ENCODE data around the gene IGFLR1. TPM values are rescaled to one million over a fixed set of nuclear protein-coding genes. Genes with fewer than 3 reads are reported as not detected.

Gene IGFLR1
- polyA plus RNA-seq, 3 donors = 80.5 to 144 (median 119) TPM

DNA sequence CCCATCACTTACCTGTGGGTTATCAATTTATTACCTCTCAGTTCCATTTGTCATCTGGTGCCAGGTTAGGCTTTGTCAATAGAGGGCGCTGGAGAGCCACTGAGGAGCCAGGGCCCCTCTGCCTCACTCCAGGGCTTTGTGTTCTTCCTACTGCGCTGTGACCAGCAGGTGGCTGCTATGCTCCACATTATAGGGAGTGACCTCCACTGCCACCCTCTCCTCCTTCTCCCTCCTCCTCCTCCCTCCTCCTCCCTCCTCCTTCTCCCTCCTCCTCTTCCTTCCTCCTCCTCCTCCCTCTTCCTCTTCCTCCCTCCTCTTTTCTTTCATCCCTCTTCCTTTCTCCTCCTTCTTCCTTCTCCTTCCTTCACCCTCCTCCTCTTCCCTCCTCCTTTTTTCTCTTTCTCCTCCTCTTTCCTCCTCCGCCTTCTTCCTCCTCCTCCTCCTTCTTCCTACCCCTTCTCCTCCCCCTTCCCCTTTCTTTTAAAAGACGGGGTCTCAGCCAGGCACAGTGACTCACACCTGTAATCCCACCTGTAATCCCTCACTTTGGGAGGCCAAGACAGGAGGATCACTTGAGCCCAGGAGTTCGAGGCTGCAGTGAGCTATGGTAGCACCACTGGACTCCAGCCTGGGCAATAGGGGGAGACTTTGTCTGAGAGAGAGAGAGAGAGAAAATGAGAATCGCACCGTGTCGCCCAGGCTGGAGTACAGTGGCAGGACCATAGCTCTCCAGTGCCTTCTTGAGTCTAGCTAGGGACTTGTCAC lies 48.2 kb downstream of the IGFLR1 start:
- no peaks in the 10 kb centered on the region for H3K27me3 ChIP-seq (ENCODE audit: control insufficient read depth in 2 of 2, insufficient read depth in 2 of 2, low read length in 2 of 2)
- H3K9me3 ChIP-seq (replicated peaks in 1 of 2; ENCODE audit: control insufficient read depth in 1 of 2, insufficient read depth in 1 of 2, low read length in 2 of 2) = no peaks in the 10 kb centered on the region
- no peaks in the 10 kb centered on the region for H3K36me3 ChIP-seq (replicated peaks in 1 of 2; ENCODE audit: control insufficient read depth in 1 of 2, insufficient read depth in 2 of 2, low read length in 2 of 2)
- H3K9ac ChIP-seq (ENCODE audit: insufficient read depth, low read length, poor library complexity, severe bottlenecking) = no peak overlapping the region
- no peaks in the 10 kb centered on the region for H4K20me1 ChIP-seq (ENCODE audit: insufficient read depth, low read length)
- H2AFZ ChIP-seq (ENCODE audit: insufficient read depth, low read depth, low read length, poor library complexity, severe bottlenecking) = no peak overlapping the region
- no peak overlapping the region for H3K4me3 ChIP-seq (replicated peaks in 1 of 3; ENCODE audit: low read depth in 2 of 3, low read length in 3 of 3)
- Mint-ChIP-seq H3K27ac (peak overlapping the region in 1 of 7 donors; percentile 40), H3K27me3 (ENCODE audit: low read depth in 3 of 3) (peaks cover 2 to 10% (median 8%) of the 10 kb centered on the region in 3 donors), H3K36me3 (no peaks in the 10 kb centered on the region), H3K4me1 (no peaks in the 10 kb centered on the region), H3K9me3 (peaks cover 0 to 5% (median 2%) of the 10 kb centered on the region in 7 donors), H3K4me3 (no peak overlapping the region)
- 0% methylated on average over 2 of the region's 8 CpGs for WGBS (ENCODE audit: insufficient coverage)
- H3K27ac ChIP-seq (ENCODE audit: low read depth in 1 of 2, low read length in 2 of 2) = no peak overlapping the region
- TF ChIP-seq, protein P1, sequence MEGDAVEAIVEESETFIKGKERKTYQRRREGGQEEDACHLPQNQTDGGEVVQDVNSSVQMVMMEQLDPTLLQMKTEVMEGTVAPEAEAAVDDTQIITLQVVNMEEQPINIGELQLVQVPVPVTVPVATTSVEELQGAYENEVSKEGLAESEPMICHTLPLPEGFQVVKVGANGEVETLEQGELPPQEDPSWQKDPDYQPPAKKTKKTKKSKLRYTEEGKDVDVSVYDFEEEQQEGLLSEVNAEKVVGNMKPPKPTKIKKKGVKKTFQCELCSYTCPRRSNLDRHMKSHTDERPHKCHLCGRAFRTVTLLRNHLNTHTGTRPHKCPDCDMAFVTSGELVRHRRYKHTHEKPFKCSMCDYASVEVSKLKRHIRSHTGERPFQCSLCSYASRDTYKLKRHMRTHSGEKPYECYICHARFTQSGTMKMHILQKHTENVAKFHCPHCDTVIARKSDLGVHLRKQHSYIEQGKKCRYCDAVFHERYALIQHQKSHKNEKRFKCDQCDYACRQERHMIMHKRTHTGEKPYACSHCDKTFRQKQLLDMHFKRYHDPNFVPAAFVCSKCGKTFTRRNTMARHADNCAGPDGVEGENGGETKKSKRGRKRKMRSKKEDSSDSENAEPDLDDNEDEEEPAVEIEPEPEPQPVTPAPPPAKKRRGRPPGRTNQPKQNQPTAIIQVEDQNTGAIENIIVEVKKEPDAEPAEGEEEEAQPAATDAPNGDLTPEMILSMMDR (IDR thresholded peaks at IDR 0.05) = peak; percentile 95
- H3K4me2 ChIP-seq (replicated peaks; ENCODE audit: extremely low read depth, low read length, poor library complexity, severe bottlenecking) = no peak overlapping the region
- DNase-seq = peak; percentile 72 to 82 (median 78)
- H3K4me1 ChIP-seq (ENCODE audit: control insufficient read depth in 1 of 2, insufficient read depth in 2 of 2, low read length in 2 of 2) = no peaks in the 10 kb centered on the region
- H3K79me2 ChIP-seq (ENCODE audit: insufficient read depth, low read length) = no peaks in the 10 kb centered on the region
- intact Hi-C loops (cut with micrococcal nuclease) = loop anchor here (1.0 to 5.0 kb wide), 2 partner anchors 22 to 238 kb away; no protein-coding TSS in a partner anchor

DNA sequence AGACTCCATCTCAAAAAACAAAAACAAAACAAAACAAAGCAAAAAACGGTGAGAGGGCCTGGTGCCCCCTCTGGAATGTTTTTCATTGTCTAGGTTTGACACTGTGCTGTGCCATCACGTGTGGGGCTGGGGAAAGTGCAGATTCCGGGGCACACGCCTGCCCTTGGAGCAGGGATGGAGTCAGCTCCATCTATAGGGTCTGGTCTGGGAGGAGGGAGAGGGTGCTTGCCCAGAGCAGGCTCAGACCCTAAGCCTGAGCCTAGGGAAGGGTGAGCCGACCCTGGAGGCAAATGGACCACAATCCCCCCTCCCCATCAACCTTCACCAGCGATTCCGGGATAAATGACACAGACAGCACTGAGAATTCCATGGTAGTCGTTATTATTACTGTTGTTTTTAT lies 48.8 kb downstream of the IGFLR1 start:
- Histone ChIP-seq H4K20me1 (ENCODE audit: insufficient read depth, low read length) (no peaks in the 10 kb centered on the region), H3K4me2 (replicated peaks; ENCODE audit: extremely low read depth, low read length, poor library complexity, severe bottlenecking) (no peak overlapping the region), H3K9ac (ENCODE audit: insufficient read depth, low read length, poor library complexity, severe bottlenecking) (no peak overlapping the region), H3K27me3 (ENCODE audit: control insufficient read depth in 2 of 2, insufficient read depth in 2 of 2, low read length in 2 of 2) (no peaks in the 10 kb centered on the region), H3K27ac (ENCODE audit: low read depth in 1 of 2, low read length in 2 of 2) (no peak overlapping the region), H3K4me1 (ENCODE audit: control insufficient read depth in 1 of 2, insufficient read depth in 2 of 2, low read length in 2 of 2) (no peaks in the 10 kb centered on the region), H3K79me2 (ENCODE audit: insufficient read depth, low read length) (no peaks in the 10 kb centered on the region), H3K4me3 (replicated peaks in 1 of 3; ENCODE audit: low read depth in 2 of 3, low read length in 3 of 3) (no peak overlapping the region), H3K36me3 (replicated peaks in 1 of 2; ENCODE audit: control insufficient read depth in 1 of 2, insufficient read depth in 2 of 2, low read length in 2 of 2) (no peaks in the 10 kb centered on the region), H3K9me3 (replicated peaks in 1 of 2; ENCODE audit: control insufficient read depth in 1 of 2, insufficient read depth in 1 of 2, low read length in 2 of 2) (no peaks in the 10 kb centered on the region), H2AFZ (ENCODE audit: insufficient read depth, low read depth, low read length, poor library complexity, severe bottlenecking) (no peak overlapping the region)
- TF ChIP-seq, protein P1 (IDR thresholded peaks at IDR 0.05) = no peak
- Mint-ChIP-seq H3K4me1 (no peaks in the 10 kb centered on the region), H3K4me3 (no peak overlapping the region), H3K27me3 (ENCODE audit: low read depth in 3 of 3) (peaks cover 2 to 10% (median 10%) of the 10 kb centered on the region in 3 donors), H3K27ac (no peak overlapping the region), H3K9me3 (peaks cover 0 to 5% (median 2%) of the 10 kb centered on the region in 7 donors), H3K36me3 (no peaks in the 10 kb centered on the region)
- intact Hi-C loops (cut with micrococcal nuclease) = loop anchor here in 1 of 2 donors (5.0 kb wide), 1 partner anchor 239 kb away; no protein-coding TSS in a partner anchor
- no peak for DNase-seq
- 35% methylated on average over 2 of the region's 8 CpGs for WGBS (ENCODE audit: insufficient coverage)
